Stomach (tissue), 4 donors: ENCODE data around the gene NAALADL1.

Experiments
- CTCF ChIP-seq, 7 experiments: fragments of 450-650 bp in 4 of 7; fragments of 200-600 bp in 3 of 7; sonication (generic) in 3 of 7; IDR thresholded peaks; one replicate each; pipeline ENCODE4 v1.5.1; 2016 to 2019; ENCODE audit warnings: antibody characterized with exemption in 7 of 7, control low read depth in 2 of 7, mild to moderate bottlenecking in 1 of 7
- POLR2A ChIP-seq, 4 donors: fragments of 450-650 bp; IDR thresholded peaks; one replicate each; pipeline ENCODE4 v1.6.1; 2016; ENCODE audit warnings: antibody characterized with exemption in 4 of 4, control low read depth in 2 of 4, mild to moderate bottlenecking in 1 of 4, moderate library complexity in 1 of 4
- POLR2AphosphoS5 ChIP-seq, 3 donors: sonication (generic); formaldehyde crosslinking; IDR thresholded peaks; one replicate each; pipeline ENCODE4 v1.6.1; 2016; ENCODE audit warnings: antibody characterized with exemption in 3 of 3

- TF ChIP-seq CTCF (IDR thresholded peaks at IDR 0.05) (no peak), POLR2A (IDR thresholded peaks at IDR 0.05) (no peak), POLR2AphosphoS5 (IDR thresholded peaks at IDR 0.05) (no peak)
Observed at GRCh38 chr11:65065851-65066250, 7.5 kb upstream of the NAALADL1 start.
